Rectal smooth muscle tissue (tissue), 1 donor: ENCODE data around the gene EPHA8.

Experiments used
- H3K27ac ChIP-seq: one replicate; pipeline ENCODE4 v1.7.0; 2013; ENCODE audit warnings: low read depth, low read length, inconsistent platforms
- H3K27me3 ChIP-seq: one replicate; pipeline ENCODE4 v1.7.0; 2013; ENCODE audit warnings: low read length; ENCODE audit not compliant: control insufficient read depth, insufficient read depth
- H3K36me3 ChIP-seq: one replicate; pipeline ENCODE4 v1.7.0; 2013; ENCODE audit warnings: low read length; ENCODE audit not compliant: control insufficient read depth, insufficient read depth
- H3K4me1 ChIP-seq: one replicate; pipeline ENCODE4 v1.7.0; 2013; ENCODE audit warnings: low read length; ENCODE audit not compliant: control insufficient read depth, insufficient read depth
- H3K4me3 ChIP-seq: one replicate; pipeline ENCODE4 v1.7.0; 2013; ENCODE audit warnings: low read length
- H3K9ac ChIP-seq: one replicate; pipeline ENCODE4 v1.7.0; 2013; ENCODE audit warnings: low read length

EPHA8 gene

DNA sequence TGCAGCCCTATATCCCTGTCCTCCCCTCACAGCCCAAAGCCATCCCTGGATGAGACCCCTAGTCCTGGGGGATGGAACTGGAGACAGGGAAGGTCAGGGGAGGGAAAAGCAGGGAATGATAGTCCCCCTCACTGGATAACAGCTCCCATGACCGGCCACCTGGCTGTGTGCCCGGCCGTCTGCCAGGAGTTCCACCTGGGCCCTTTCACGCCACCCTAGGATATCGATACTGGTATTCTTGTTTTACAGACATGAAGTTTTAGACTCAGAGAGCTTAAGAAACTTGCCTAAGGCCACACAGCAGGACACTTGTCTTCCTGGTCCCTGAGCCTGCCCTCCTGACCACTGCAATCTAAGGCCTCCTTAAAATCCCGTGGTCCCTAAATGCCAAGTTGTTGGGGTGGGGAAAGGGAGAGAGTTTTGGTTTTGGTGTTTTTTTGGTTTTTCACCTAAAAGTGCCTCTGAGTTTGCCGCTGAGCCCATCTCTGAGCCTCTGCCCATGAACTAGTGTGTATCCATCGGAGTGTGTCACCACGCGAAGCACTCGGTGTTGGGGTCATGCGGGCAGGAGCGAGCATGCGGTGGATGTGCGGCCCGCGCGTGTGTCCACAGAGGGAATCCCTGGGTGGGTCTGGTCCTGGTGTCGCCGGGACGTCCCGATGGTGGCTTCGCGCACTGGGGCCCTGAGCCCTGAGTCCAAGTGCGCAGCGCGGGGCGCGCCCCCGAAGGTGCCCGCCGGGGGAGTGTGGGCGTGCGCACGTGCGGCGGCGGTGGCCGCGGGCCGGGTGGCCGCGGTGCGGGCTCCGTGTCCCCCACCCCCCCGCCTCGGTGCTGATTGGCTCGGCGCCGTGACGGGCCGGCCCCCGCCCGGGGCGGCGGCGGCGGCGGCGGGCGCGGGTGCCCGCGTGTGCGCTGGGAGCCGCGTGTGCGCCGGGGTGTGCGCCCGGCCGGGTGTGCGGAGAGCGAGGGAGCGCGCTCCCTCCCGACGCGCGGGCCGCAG lies at the start of gene EPHA8:
Gene EPHA8 (plus strand): TSS at position 906 of the 1,000 bp plus-strand sequence. CDS start 147 bp downstream, outside the sequence.
- Histone ChIP-seq H3K9ac (no peak within 1 kb of the TSS), H3K36me3 (no peaks in the 10 kb centered on the region), H3K4me3 (no peak within 1 kb of the TSS), H3K27me3 (peaks cover 36% of the 10 kb centered on the region), H3K4me1 (no peaks in the 10 kb centered on the region), H3K27ac (no peak within 1 kb of the TSS)

DNA sequence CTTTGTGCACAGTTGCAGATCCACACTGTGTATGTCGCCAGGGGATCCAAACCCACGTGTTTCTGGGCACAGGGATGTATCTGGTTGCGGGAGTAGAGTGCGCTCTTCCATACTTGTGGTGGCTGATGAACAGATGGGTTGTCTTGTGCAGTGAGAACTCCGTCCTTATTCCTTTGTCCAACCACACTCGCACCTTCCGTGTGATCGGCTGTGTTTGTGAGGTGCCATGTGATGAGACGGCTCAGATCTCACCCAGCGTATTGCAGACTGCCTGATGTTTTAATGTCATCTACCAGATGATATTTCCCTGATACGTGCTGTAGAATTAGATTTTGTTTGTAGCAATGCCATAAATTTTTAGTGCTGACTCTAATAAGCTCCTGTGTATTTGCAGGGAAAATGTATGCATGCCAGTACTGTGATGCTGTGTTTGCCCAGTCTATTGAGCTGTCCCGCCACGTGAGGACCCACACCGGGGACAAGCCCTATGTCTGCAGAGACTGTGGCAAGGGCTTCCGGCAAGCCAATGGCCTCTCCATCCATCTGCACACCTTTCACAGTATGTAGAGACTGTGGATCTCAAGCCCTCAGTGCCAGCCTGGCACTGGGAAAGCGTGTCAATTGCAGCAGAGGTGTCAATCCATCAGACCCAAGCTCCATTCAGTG lies 46.2 kb upstream of the EPHA8 start:
- Histone ChIP-seq H3K9ac (no peak overlapping the region), H3K4me1 (peaks cover 4% of the 10 kb centered on the region), H3K4me3 (no peak overlapping the region), H3K27ac (no peak overlapping the region), H3K36me3 (peaks cover 53% of the 10 kb centered on the region), H3K27me3 (no peaks in the 10 kb centered on the region)

DNA sequence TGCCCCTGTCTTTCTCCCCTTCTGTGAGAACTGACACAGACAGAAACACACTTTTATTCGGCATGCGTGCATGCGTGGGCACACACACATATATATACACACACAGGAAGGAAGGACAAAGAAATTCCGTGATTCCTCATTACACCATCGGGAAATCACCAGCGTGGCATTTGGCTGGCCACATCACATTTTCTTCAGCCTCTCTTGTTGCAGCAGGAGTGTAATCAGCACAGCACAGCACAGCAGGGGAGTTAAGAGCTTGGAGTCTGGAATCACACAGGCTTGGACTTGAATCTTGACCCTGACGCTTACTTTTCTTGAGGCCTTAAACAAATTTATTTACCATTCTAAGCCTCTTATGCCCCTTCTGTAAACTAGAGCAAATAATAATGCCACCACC lies 45.3 kb upstream of the EPHA8 start:
- no peak overlapping the region for H3K4me3 ChIP-seq
- no peak overlapping the region for H3K9ac ChIP-seq
- peaks cover 4% of the 10 kb centered on the region for H3K4me1 ChIP-seq
- H3K27me3 ChIP-seq: no peaks in the 10 kb centered on the region
- H3K27ac ChIP-seq: no peak overlapping the region
- H3K36me3 ChIP-seq: peaks cover 48% of the 10 kb centered on the region

DNA sequence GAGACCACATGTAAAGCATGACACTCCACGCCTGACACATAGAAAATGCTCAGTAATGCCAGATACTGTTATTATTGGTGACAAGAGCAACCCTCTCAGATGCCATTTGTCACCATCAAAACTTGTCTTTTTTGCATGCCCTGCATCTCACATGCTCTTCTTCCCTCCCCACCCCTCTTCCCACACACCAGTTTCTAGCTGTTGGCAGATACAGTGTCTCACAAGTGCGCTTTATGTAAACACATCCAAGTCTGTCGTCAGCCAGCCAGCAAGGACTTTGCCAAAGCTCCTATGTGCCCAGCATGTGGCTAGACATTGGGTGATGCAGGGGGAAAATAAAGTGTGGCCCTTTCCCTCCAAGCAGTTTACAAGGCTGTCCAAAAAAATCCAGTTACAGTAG lies 44.9 kb upstream of the EPHA8 start:
- H3K9ac ChIP-seq: no peak overlapping the region
- no peak overlapping the region for H3K4me3 ChIP-seq
- H3K27ac ChIP-seq: no peak overlapping the region

DNA sequence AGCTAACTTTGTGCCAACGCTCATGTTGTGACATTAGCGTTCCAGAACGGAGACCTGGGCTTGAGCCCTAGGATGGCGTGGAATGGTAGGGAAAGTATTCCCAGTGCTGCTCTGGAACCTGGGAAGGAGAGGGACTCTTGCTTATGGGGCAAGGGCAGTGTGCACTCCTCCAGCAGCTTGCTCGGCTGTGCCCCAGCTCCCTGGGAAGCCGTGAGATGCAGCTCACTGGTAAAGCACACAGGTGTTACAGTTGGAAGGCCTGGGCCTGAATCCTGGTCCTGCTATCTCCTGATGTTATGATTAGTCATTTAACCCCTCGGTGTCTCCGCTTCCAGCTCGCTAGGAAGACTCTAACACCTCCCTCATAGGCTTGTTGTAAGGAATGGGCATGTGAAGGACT lies 42.4 kb upstream of the EPHA8 start:
- H3K27me3 ChIP-seq: no peaks in the 10 kb centered on the region
- H3K4me3 ChIP-seq: no peak overlapping the region
- no peak overlapping the region for H3K27ac ChIP-seq
- H3K36me3 ChIP-seq: peaks cover 61% of the 10 kb centered on the region
- peaks cover 4% of the 10 kb centered on the region for H3K4me1 ChIP-seq
- H3K9ac ChIP-seq: no peak overlapping the region

More for the DNA sequence above, 44.9 kb upstream of the EPHA8 start:
- Histone ChIP-seq H3K4me1 (peaks cover 4% of the 10 kb centered on the region), H3K27me3 (no peaks in the 10 kb centered on the region), H3K36me3 (peaks cover 48% of the 10 kb centered on the region)

DNA sequence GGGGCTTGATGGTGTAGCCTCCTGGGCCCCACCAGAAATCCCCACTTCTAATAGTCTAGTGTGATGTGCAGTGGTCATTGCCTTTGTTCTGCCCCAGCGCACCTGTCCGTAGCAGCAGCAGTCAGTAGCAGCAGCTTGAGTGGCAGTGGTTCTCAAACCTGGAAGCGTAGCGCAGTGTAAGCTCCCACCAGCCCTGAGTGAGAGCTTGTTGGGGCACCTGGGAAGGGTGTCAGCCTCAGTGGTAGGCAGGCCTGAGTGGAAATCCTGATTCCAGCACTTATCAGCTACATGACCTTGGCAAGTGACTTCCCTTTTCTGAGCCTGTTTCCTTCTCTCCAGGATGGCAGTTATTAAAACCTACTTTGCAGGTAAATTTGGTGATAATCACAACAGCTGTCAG lies 41.6 kb upstream of the EPHA8 start:
- Histone ChIP-seq H3K27me3 (no peaks in the 10 kb centered on the region), H3K36me3 (peaks cover 63% of the 10 kb centered on the region), H3K9ac (no peak overlapping the region), H3K27ac (no peak overlapping the region), H3K4me3 (no peak overlapping the region), H3K4me1 (peaks cover 4% of the 10 kb centered on the region)

DNA sequence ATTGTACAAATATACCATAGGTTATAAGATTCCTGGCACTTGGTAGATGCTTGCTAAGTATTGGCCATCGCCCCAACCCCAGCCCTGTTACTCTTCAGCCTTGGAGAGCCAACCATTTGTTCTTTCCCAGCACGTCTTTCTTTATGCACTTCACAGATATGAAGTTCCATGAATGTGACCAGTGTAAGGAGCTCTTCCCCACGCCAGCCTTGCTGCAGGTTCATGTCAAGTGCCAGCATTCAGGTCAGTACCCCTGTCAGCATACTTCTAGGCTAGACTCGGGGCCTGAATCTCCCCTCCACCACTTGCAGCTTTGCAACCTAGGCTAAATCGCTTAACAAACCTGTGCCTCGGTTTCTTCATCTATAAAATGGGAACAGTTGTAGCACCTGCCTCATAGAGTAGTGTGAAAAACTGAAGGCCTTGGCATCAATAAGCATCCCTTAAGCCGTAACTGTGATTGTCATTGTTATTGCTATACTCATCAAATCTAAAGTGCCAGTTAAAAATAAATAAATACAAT lies 41.0 kb upstream of the EPHA8 start:
- no peak overlapping the region for H3K9ac ChIP-seq
- H3K4me3 ChIP-seq: no peak overlapping the region
- H3K4me1 ChIP-seq: peaks cover 4% of the 10 kb centered on the region
- no peak overlapping the region for H3K27ac ChIP-seq
- no peaks in the 10 kb centered on the region for H3K27me3 ChIP-seq
- H3K36me3 ChIP-seq: peaks cover 60% of the 10 kb centered on the region

DNA sequence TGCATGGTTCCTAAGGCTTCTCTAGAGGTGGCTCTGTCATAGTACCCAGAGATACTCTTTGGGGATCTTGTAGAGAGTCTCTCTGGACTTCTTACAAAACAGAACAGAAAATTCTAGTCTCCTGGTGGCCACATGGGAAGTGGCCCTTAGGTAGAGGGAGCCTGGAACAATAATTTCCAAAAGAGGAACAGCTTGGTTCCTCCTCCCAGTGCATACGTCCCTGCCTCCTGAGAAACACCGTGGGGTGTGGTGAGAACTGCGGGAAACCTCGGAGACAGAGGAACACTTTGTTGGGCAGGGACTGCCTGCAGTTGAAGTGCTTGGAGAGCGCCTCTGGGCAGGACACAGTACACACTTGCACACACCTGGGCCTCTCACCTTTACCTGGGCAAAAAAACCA lies 38.8 kb upstream of the EPHA8 start:
- Histone ChIP-seq H3K4me1 (no peaks in the 10 kb centered on the region), H3K9ac (no peak overlapping the region), H3K27me3 (no peaks in the 10 kb centered on the region), H3K4me3 (no peak overlapping the region), H3K36me3 (peaks cover 61% of the 10 kb centered on the region), H3K27ac (no peak overlapping the region)

DNA sequence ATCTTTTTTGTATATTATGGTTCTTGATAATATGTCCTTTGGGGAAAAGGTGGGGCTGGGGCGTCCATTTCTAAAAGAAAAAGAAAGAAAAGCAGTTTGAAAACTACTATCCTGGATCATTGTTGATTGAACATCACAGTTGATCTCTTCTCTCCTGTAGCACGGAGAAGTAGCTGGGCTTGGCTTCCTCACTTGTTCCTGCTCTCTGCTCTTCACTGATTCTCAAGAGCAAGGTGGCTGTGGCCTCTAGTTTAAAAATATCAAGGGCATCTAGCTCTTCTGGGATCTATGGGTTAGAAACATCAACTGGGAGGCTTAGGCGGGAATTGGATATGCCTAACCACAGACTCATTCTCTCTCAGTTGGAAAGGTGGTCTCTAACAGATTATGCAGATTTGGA lies 38.1 kb upstream of the EPHA8 start:
- peaks cover 7% of the 10 kb centered on the region for H3K4me1 ChIP-seq
- H3K36me3 ChIP-seq: peaks cover 57% of the 10 kb centered on the region
- H3K9ac ChIP-seq: no peak overlapping the region
- no peak overlapping the region for H3K27ac ChIP-seq
- no peaks in the 10 kb centered on the region for H3K27me3 ChIP-seq
- H3K4me3 ChIP-seq: no peak overlapping the region

DNA sequence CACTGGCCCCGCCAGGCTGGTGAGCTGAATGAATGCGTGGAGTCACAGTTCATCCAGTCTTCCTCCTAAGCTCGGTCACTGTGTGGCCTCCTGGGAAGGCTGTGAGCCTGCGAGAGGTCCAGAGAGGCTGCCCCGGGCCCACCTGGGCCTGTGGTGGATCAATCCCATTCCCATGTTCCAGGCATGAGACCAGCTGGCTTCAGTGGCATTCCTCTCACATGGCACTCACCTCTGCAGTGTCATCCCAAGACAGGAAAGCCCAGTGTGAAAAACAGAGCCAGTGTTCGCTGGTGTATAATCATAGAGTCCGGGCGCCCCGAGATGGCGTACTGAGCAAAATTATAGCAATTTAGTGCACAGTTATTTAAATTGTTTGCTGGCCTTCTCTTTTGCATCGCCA lies 37.6 kb upstream of the EPHA8 start:
- H3K36me3 ChIP-seq: peaks cover 52% of the 10 kb centered on the region
- no peak overlapping the region for H3K9ac ChIP-seq
- peaks cover 11% of the 10 kb centered on the region for H3K4me1 ChIP-seq
- H3K27me3 ChIP-seq: no peaks in the 10 kb centered on the region
- no peak overlapping the region for H3K27ac ChIP-seq
- no peak overlapping the region for H3K4me3 ChIP-seq

DNA sequence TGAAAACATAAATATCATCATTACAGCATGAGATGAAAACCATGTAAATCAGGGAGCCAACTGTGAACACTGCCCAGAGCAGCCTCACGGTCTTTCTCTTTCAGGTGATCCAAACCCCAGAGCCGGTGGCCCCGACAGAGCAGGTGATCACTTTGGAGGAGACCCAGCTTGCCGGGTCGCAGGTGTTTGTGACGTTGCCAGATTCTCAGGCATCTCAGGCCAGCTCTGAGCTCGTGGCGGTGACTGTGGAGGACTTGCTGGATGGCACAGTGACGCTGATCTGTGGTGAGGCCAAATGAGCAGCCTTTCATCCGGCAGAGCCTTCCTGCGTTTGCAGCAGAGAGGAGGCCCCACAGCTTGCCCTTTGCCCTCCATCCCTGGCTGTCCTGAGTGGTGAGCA lies 37.2 kb upstream of the EPHA8 start:
- Histone ChIP-seq H3K36me3 (peaks cover 50% of the 10 kb centered on the region), H3K9ac (no peak overlapping the region), H3K4me3 (no peak overlapping the region), H3K27me3 (no peaks in the 10 kb centered on the region), H3K4me1 (peaks cover 14% of the 10 kb centered on the region), H3K27ac (no peak overlapping the region)

DNA sequence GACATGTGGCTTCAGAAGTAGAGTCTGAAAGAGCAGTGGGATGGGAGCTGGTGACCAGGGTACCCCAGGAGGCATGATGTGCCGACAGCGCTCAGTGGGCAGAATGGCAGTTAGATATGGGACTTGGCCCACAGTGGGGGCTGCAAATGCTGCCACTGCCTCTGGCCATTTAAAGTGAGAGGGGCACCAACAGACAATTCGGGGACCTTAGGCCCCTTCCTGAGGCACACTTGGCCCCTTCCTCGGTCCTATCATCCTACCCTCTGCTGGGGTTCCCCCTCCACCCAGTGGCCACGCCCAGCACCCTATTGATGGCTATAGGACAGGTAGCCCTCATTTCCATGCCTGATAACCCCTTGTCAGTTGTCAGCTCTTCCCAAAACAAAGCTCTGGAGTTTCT lies 36.6 kb upstream of the EPHA8 start:
- Histone ChIP-seq H3K4me3 (no peak overlapping the region), H3K27me3 (no peaks in the 10 kb centered on the region), H3K9ac (no peak overlapping the region), H3K4me1 (peaks cover 20% of the 10 kb centered on the region), H3K36me3 (peaks cover 45% of the 10 kb centered on the region), H3K27ac (no peak overlapping the region)
